Measurements from ENCODE around the gene SLC24A3.

Gene SLC24A3

DNA sequence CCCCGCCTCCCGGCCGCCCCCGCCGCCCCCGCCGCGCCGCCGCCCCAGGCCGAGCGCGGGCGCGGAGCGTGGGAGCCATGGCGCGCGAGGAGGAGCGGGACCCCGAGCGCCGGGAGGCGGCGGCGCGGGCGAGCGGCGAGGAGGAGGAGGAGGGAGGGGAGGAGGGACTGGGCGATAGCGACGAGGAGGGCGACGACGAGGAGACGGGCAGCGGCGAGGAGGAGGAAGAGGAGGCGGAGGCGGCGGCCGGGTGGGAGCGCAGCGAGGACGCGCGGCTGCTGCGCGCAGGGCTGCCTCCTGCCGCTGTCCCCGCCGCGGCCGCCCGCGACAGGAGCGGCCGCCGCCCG is at the start of gene SLC24A3:
SLC24A3 (plus strand) TSS at position 174 of the 347 bp plus-strand sequence.
- in situ Hi-C loops (cut with MboI; ENCODE audit: low sequenced_read_pairs): no loop called here

DNA sequence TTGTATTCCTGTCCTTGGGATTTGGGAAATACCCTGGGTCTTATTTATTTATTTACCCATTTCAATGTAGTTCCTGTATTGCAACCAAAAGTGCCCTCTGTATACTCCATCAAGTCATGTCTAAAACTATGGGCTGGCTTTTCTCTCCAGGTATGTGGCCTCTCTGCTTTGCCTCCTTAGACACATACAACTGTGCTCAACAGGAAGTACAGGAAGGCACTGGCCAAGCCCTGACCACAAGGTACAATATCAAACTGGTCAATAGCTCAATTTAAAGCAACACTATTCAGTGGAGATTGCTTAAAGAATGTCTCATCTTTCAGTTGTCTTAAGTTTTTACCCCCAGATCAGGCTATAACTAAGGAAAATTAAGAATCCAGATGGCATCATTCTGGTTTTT is 42.3 kb upstream of the SLC24A3 start:
- in situ Hi-C loops (cut with MboI; ENCODE audit: low sequenced_read_pairs): no loop called here

DNA sequence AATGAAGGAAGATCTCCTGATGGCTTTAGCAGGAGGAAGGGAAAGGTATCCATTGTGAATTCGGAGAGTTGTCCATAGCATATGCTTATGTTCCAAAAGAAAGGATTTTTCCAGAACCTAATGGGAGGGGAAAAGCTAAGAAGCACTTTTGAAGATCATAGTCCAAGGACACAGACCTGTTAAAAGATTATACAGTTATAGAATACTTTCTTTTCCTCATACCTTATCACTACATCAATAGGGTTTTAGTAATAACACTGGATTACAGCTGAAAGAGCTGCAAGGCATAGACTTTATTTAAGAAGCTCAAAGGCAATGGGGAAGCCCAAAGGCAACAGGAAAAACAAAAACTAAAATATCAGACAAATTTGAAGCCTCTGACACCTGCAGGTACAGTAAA is 39.8 kb upstream of the SLC24A3 start:
- in situ Hi-C loops (cut with MboI; ENCODE audit: low sequenced_read_pairs): no loop called here

DNA sequence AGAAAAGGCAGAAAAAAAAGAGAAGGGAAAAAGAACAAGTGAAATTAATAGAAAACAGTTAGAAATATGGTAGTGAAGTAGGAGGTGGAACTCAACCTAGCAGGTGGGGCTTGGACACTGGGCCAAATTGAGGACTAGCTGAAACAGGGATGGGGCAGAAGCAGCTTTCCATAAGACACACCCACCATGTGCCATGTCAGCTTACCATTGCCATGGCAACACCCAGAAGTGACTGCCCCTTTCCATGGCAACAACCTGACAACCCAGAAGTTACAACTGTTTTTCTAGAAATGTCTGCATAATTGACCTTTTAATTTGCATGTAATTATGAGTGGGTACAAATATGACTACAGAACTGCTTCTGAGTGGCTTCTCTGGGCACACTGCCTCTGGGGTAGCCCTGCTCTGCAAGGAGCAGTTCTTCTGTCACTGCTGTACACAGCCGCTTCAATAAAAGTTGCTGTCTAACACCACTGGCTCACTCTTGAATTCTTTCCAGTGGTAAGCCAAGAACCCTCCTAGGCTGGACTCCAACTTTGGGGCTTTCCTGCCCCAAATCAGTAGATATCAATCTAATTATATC is 35.9 kb upstream of the SLC24A3 start:
- in situ Hi-C loops (cut with MboI; ENCODE audit: low sequenced_read_pairs): no loop called here

DNA sequence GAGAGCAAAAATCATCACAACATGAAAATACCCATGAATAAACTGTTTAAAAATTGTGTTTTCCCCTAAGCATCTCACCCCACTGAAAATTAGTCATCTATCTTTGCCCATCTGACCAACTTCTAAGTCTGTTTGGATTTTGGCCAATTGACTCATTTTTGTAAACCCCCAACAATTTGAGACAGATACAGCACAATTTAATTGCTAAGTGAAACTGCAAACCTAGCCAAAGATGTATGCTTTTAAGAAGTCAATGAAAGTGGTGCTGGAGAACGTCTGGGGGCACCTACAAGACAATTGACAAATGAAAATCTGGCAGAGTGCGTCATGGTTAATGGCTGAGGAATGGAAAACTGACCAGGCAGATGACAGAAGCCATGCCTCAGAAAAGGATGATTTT is 30.9 kb upstream of the SLC24A3 start:
- in situ Hi-C loops (cut with MboI; ENCODE audit: low sequenced_read_pairs): no loop called here

DNA sequence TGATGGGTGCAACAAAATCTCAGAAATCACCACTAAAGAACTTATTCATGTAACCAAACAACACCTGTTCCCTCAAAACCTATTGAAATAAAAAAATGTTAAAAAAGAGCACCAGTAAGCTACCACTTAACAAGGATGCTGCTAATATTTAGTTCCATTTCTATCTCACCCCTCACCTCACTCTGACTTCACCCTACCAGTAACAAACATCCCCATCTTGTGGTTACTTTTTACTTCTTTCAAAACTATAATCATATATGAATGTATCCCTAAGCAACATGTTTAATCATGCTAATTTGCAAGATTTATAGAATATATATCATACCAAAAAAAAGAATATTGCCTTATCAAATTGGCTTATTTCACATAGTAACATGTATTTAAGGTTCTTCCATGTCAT is 27.4 kb upstream of the SLC24A3 start:
- in situ Hi-C loops (cut with MboI; ENCODE audit: low sequenced_read_pairs): no loop called here

DNA sequence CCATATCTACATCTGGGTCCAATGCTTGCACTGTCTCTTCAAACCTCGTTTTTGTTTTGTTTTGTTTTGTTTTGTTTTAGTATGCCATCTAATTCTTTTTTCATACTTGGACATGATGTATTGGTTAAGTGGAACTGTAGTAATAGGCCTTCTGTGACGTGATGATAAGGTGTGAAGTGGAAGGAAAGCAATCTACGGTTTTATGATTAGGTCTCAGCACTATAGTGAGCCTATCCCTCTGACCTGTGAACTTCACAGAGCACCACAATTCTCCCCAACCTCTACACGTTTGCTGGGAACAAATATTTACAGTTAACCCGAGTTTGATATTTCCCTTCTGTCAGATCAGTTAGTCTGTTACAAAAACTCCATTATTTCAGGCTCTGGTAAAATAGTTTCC is 19.1 kb upstream of the SLC24A3 start:
- in situ Hi-C loops (cut with MboI; ENCODE audit: low sequenced_read_pairs): no loop called here

DNA sequence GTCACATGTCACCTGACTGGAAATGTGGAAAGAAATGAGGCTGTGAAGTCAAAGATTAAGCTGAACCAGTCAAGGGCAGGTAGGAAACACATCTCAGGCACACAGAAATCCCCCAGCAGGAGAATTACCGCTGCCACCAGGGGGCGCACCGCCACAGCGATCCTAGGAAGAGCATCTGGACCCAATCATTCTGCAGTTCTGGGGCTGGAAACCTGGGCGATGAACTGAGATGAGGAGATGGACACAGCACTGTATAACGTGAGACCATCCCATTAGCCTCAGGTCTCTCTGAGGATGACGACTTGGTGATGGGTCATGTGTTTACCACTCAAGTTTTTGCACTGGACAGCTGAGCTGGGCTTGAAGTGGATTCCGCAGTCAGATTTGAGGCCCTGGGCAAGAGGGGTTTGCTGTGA is 6.5 kb upstream of the SLC24A3 start:
- in situ Hi-C loops (cut with MboI; ENCODE audit: low sequenced_read_pairs): no loop called here

DNA sequence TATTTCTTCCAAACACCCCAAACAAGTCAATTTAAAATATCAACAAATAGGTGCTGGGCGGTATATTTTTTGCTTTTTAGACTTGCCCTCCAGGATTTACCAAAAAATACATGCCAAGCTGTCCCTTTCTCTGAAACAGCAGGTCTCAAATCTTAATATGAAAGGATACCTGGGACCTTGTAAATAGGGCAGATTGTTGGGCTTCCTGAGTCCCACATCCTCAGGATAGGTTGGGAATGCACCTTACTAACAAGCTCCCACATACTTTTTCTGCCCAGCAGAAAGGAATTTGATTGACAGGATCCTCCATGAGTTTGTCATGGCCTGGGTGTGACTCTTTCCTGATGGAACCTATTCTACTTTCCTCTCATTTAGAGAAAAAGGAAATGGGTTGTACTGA is 4.9 kb upstream of the SLC24A3 start:
- in situ Hi-C loops (cut with MboI; ENCODE audit: low sequenced_read_pairs): no loop called here

DNA sequence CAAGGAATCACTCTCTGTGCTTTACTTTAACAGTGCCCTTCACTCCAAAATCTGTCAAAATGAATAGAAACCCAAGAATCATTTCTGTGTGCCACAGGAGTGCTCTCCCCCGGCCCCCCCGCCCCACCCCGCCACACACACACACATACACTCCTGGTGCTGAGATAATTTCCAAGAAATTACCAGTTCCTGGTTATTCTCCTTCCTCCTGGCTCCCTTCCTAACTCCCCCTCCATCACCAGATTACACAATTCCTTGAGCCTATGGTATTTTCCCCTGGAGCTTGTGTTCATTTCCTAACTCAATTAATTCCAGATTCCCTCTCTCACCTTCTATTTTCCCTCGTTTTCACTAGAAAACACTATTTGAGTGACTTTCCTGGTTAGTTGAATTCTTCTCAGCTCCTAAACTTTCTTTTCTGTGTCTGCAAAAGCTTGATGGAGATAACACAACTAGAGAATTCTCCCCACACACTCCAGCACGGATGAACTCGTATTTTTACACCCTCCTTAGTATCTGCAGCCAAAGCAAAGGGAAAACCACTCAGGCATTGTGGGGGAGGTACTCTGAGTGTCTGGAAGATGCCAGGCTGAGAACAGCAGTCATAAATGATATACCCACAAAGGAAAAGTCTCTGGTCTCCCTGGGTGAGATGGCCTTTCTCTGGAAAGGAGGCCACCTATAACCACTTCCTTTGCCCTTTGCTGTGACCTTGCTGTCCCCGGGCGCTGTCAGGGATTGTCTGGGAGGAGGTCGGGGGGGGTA is 1.9 kb upstream of the SLC24A3 start:
- in situ Hi-C loops (cut with MboI; ENCODE audit: low sequenced_read_pairs): no loop called here

DNA sequence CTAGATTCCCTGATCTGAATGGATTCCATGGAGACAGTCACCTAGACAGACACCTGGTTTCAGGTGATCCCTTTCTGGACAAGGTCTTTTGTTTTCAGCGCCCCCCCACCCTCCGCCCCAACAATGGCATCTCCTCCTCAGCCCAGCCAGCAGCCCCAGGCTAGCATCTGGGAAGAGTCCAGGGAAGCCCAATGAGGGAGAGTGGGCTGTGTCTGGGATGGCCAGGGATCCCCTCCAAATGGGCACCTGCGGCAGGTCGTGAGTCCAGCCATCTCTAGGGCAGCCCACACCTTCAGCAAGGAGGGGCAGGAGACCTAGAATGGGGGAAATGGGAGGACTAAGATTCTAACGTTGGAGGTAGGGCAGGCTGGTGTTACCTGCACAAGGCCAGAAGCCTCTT is 1.2 kb upstream of the SLC24A3 start:
- in situ Hi-C loops (cut with MboI; ENCODE audit: low sequenced_read_pairs): no loop called here

DNA sequence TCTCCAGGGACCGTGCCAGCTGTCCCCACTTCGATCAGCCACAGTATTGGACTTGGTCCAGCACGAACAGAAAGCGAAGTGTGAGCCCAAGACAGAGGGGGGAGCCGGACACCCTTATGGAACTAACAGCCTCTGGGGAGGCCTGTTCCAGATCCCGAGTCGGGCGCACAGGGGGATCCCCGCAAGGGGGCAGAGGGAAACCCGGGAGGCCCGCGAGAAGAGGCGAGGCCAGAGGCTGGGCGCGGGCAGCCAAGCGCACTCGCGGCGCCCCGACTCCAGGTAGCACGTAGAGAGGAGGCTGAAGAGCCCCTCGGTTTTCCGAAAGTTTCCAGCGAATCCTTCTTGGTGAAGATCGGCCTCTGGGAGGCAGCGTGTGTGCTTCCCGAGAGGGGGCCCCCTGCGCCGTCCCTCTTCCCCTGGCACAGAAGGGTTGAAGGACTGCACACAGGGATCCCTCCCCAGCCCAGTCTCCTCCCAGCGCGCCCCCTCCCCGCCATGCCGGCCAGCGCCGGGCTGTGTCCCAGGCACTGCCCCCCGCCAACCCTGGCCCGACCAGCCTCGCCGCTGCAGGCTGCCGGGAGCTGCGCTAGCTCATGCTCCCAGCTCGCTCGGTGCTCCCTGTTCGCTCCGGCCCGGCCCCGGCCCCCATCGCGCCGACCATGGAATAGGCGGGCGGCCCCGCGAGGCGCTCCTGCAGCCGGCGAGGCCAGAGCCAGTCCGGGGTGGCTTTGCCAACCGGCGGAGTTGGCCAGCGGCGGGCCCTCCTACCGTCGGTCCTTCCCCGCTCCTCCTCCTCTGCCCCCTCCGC is 577 bp upstream of the SLC24A3 start:
- in situ Hi-C loops (cut with MboI; ENCODE audit: low sequenced_read_pairs): no loop called here

DNA sequence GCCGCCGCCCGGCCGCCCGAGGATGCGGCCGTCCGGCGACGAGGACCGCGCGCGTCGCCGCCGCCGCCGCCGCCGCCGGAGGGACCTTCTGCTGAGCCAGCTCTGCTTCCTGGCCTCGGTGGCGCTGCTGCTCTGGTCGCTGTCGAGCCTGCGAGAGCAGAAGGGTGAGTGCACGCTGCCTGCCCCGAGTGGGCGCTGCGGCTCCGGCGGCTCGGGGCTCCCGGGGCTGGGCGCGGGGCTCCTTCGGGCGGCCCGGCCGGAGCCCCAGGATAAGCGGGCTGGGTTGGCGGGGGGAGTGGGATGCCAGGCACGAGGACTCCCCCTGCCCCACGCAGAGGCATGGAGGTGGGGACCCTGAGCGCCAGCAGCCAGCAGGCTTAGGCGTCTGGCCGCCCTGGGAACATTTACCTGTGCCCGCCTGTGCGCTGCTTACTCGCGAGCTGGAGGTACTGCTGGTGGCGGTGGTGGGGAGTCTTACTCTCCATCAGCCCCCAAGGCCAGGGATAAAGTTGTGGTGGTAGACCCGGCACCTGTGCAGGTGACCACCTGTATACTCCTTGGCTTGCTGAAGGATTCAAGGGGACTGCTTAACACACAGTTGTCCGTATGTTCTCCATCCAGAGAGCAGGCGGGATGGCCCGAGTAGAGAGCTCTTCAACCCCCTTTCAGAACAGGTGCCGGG is 520 bp downstream of the SLC24A3 start:
- in situ Hi-C loops (cut with MboI; ENCODE audit: low sequenced_read_pairs): no loop called here

DNA sequence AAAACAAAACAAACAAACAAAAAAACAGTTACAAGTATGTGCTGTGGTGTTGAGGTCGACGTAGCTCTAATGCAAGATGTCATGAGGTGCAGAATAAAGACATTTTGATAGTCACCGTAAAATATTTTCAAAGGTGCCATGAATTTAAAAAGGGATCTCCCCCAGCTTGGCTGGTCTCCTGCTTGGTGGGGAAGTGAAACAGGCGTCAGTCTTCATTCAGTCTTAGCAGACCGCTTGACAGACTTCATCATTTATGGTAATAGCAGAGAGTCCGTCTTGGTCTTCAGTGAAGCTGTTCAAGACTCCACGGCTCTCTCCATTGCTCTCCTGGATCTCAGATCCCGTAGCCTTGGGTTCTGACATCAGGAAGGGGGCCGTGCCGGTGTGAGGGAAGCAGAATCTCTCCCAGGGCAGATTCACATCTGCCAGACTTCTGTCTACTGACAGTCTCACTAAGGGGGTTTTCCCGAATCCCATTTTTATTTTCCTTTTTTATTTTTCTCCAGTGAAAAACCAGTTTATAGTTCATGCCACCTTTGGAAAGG is 1.6 kb downstream of the SLC24A3 start:
- in situ Hi-C loops (cut with MboI; ENCODE audit: low sequenced_read_pairs): no loop called here

DNA sequence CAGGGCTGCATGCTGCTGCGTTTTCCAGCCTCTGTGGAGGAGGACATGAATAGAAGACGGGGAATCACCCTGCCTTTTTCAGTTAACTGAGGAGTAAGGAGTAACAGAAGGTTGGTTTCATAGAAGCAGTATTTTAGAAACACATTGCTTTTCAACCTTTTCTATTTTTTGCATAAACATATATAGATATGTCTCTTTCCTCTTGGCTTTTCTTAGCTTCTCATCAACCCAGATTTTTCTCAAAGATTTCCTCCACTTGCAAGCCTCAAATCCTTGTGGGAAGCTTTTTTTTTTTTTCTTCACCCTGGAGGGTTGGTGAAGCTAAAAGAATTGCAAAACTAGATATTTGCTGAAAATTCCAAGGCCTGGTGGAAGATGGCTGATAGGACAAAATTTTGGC is 6.0 kb downstream of the SLC24A3 start:
- in situ Hi-C loops (cut with MboI; ENCODE audit: low sequenced_read_pairs): no loop called here

DNA sequence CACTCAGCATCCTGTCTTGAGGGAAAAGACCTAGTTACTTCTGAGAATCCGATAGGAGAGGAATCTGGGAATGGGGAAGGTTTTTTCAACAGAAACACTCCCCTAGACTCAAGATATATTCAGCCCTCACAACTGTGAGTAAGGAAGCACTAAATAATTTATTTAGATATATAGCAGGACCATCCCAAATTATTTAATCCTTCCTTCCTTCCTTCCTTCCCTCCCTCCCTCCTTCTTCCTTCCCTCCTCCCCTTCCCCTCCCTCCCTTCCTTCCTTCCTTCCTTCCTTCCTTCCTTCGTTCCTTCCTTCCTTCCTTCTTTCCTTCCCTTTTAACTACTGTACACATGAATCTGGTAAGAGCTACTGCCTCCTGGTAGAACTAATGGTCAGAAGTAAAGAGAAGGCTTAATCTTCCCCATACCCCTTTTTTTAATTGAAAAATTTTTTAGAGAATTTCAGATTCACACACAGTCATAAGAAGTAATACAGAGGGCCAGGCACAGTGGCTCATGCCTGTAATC is 10.1 kb downstream of the SLC24A3 start:
- in situ Hi-C loops (cut with MboI; ENCODE audit: low sequenced_read_pairs): no loop called here

DNA sequence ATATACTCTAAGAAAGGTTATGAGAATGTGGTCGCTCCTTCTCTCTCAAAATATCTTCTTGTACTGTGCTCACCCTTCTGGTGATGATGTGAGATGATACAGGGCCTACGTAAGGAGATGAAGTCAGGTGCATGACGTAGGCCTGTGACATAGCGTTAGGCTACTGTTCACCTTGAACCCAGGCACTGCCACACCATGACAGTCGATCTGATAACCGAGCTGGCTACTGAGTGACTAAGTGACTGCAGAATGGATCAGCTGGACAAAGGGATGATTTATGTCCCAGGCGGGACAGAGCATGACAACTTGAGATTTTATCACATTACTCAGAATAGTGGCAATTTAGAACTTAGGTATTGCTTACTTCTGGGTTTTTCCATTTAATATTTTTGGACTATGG is 11.2 kb downstream of the SLC24A3 start:
- in situ Hi-C loops (cut with MboI; ENCODE audit: low sequenced_read_pairs): no loop called here

DNA sequence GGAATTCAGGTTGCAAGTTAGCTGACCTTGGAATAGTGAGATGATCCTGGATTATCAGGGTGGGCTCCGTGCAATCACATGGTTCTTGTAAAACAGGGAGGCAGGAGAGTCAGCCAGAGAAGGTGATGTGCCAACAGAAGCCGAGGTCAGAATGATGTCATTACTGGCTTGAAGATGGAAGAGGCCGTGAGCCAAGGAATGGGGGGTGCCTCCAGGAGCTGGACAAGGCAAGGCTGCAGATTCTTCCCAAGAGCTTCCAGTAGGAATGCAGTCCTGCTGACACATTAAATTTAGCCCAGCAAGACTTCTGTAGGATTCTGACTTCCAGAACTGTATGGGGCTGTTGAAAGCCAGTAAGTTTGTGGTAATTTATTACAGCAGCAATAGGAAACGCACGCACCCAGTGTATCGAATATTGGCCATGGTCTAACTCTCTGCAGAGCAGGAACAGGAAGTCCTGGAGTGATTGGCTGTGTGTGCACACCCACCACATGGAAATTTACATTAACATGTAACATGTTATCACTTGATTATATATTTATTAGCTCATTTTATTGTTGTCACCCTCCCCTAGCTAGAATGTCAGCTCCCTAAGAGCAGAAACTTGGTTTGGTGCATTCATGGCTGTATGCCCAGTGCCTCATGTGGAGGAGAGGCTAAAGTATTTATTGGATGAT is 19.1 kb downstream of the SLC24A3 start:
- in situ Hi-C loops (cut with MboI; ENCODE audit: low sequenced_read_pairs): no loop called here

DNA sequence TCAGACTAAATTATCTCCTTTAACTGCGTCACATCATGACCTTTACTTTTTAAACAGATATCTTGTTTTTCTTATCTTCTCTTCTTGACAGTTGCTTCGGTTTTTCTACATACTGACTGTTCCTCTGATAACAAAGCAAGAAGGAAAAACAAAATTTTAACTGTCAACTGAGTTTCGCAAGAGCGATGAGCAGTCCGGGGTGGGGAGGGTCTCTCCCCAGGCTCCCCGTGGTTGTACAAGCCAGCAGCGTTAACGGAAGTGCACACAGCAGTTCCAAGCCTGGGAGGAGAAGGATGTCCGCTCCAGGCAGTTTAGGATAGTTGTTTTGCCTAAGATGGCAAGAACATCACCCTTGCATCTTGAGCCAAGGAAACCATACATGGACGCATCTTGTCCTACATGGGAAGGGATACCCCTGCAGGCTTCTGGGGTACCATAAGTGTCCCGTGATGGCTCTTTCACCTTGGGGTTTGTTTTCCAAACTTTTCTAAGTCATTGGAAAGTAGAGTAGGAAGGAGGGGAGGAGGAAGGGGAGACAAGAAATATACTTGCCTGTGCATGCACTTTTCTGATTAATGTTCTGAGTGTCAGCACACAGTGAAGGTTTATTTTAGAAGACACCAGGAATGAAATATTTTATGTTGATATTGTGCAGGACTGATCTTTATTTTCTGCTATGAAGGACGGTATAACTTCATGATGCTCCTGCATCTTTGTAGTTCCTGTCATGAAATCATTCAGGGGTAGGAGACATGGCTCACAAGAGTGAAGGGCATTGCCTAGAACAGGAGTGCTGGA is 20.8 kb downstream of the SLC24A3 start:
- in situ Hi-C loops (cut with MboI; ENCODE audit: low sequenced_read_pairs): no loop called here
